ENCODE data around the gene CCL4.
"Not testable (repeated sequence)": the region's sequence is repeated elsewhere in the genome, so short reads cannot be mapped to it uniquely, and the experiment has no call there.

CCL4 gene

GRCh38 chr17:36117505-36118382, 14.1 kb downstream of the CCL4 start:
- no peak for DNase-seq (ENCODE audit: low spot score)

- no peak for DNase-seq (ENCODE audit: low spot score)
Measured at GRCh38 chr17:36118477-36119353, 15.1 kb downstream of the CCL4 start.

GRCh38 chr17:36120221-36120620, 16.6 kb downstream of the CCL4 start:
- DNase-seq (ENCODE audit: low spot score), result no peak

GRCh38 chr17:36121099-36121498, 17.5 kb downstream of the CCL4 start:
- not testable (repeated sequence) for DNase-seq (ENCODE audit: low spot score)

- no peak for DNase-seq (ENCODE audit: low spot score)
Measured at GRCh38 chr17:36123431-36123830, 19.8 kb downstream of the CCL4 start.

GRCh38 chr17:36124879-36125824, 21.5 kb downstream of the CCL4 start:
- no peak for DNase-seq (ENCODE audit: low spot score)

GRCh38 chr17:36127199-36127893, 23.7 kb downstream of the CCL4 start:
- DNase-seq (ENCODE audit: low spot score), result no peak

GRCh38 chr17:36127911-36128310, 24.3 kb downstream of the CCL4 start:
- DNase-seq (ENCODE audit: low spot score), result no peak

DNA sequence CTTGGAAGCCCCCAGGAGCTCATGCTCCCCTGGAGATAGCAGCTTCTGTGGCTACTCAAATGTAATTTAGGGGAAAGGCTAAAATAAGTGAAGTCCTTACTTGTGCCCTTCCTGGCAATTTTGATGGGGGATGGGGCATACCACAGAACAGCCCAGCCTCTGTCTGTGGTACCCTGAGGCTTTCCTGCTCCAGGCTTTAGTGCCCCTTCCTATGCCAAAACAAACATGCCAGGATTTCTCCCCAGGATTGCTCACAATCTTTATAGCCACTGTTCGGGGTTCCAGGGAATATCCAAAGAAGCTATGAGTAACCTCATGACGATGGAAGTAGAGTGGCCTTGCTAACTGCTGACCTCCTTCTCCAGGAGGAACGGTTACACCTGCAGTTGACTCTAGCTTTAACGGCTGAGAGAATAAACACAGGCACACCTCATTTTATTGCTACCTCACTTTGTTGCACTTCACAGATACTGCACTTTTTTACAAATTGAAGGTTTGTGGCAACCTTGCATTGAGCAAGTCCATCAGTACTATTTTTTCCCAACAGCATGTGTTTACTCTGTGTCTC, 24.9 kb downstream of the CCL4 start:
- no peak for DNase-seq (ENCODE audit: low spot score)

DNA sequence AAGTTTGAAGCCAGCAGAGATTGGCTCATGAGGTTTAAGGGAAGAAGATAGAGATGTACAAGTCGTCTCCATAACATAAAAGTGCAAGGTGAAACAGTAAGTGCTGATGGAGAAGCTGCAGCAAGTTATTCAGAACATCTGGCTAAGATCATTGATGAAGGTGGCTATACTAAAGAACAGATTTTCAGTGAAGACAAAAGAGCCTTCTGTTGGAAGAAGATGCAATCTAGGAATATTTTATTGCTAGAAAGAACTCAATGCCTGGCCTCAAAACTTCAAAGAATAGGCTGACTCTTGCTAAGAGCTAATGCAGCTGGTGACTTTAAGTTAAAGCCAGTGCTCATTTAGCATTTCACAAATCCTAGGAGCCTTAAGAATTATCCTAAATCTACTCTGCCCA, 26.0 kb downstream of the CCL4 start:
- no peak for DNase-seq (ENCODE audit: low spot score)

GRCh38 chr17:36130346-36130745, 26.7 kb downstream of the CCL4 start:
- DNase-seq (ENCODE audit: low spot score), result no peak

GRCh38 chr17:36131421-36131820, 27.8 kb downstream of the CCL4 start:
- no peak for DNase-seq (ENCODE audit: low spot score)

- DNase-seq (ENCODE audit: low spot score), result no peak
Measured at GRCh38 chr17:36131931-36132330, 28.3 kb downstream of the CCL4 start.

DNA sequence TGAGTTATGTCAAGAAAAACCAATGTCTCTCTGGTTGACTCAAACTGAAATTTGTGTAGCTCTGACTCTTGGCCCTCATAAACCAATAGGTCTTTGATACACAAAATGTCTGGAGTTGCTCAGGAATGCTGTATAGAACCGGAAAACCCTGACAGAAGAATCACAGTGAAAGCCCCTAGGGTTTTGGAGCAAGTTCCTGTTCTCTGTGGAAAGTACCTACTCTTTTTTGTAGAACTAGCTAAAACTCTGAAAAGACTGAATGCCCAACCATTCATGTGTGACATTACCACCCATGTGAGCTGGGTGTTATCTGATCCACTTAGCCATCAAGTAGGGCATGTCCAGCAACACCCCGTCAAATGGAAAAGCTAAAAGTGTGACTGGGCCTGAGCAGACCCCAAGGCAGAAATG, 28.8 kb downstream of the CCL4 start:
- DNase-seq (ENCODE audit: low spot score), result peak; percentile 1

- peak; percentile 10 for DNase-seq (ENCODE audit: low spot score)
Measured at GRCh38 chr17:36133602-36134236, 30.1 kb downstream of the CCL4 start.

DNA sequence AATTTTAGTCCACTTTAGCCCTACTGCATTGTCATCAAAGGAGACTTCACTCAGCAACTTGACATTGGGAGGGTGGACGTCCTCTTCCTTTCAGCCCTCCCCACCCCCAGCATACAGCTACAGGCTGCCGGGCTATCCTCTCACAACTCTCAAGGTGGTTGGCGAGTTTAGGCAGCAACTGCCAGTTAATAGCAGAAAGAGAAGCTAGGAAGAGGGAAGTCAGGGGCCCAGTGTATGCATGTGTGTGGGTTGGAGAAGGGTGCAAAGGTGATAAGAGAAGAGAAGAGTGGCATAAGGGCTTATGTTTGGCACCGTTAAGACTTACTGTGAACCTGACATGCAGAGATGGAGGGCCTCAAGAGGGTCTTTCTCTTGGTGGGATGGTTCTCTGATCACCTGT, 31.8 kb downstream of the CCL4 start:
- DNase-seq (ENCODE audit: low spot score), result no peak

DNA sequence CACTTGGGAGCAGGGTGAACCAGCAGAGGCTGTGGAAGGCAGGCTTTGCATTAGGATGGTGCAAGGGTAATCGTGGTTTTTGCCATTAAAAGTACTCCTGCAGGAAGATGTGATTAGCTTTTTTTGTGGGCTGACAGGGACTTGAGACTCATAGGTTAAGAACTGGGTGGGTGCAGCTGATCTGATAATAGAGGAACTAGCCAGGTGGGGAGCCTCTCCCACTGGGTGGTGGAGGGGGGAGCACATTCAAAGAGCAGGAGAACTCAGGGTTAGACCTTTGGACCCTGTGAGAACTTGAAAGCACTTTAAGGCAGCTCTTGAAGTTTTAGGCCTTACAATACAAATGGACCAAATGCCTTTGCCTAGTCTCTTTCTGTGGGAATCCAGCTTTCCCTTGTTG, 32.4 kb downstream of the CCL4 start:
- peak; percentile 12 for DNase-seq (ENCODE audit: low spot score)

DNA sequence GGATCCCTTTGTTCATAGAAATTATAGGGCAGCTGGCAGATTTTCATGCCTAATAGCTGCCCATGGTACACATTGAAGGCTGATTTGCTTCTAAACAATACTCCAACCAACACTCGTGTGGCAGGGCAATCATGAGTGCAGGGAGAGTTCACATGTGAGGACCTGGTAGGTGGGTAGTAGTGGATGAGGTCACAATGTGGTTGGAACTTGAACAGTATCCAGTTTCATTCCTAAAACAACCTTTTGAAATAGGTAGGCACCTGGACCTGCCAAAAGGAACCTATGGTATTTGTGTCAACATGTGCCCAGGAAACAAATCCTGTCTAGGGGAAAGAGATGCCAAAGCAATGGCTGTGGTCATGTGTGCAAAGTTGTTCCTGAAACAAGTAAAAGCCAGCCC, 32.8 kb downstream of the CCL4 start:
- peak; percentile 6 for DNase-seq (ENCODE audit: low spot score)

GRCh38 chr17:36142235-36142634, 38.6 kb downstream of the CCL4 start:
- DNase-seq (ENCODE audit: low spot score), result no peak

DNA sequence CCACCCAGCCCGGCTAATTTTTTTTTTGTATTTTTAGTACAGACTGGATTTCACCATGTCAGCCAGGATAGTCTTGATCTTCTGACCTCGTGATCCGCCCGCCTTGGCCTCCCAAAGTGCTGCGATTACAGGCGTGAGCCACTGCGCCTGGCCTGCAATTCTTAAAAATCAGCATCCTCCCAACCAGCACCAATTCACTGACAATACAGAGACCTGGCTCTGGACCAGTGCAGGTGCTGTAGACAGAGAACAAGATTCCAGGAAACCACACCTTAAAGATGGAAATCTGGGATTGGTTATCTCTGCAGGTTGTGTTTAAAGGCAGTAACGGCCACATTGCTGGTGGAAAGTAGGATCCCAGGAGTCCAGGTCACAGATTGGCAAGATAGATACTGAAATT, 39.2 kb downstream of the CCL4 start:
- no peak for DNase-seq (ENCODE audit: low spot score)

Data from D341Med (cell line).